Left renal cortex interstitium (tissue), 4 donors: ENCODE measurements around the gene CISTR. TPM values are rescaled to one million over a fixed set of nuclear protein-coding genes. Genes with fewer than 3 reads are reported as not detected.
"Not testable (repeated sequence)": the region's sequence is repeated elsewhere in the genome, so short reads cannot be mapped to it uniquely, and the experiment has no call there.

Experiments
- DNase-seq, 4 donors: peaks; one replicate each; pipeline ENCODE4 v3.0.0-alpha.2; 2013; ENCODE audit warnings: low read depth in 4 of 4, low spot score in 2 of 4, missing footprints in 1 of 4
- polyA plus RNA-seq, 4 donors: library from polyadenylated mRNA; unstranded; fragments of 120-200 nt; gene quantifications; one replicate each; pipeline ENCODE4 v1.2.1, GENCODE V29; 2013; ENCODE audit not compliant: insufficient read length in 4 of 4

CISTR gene
- polyA plus RNA-seq, 4 donors, result 0.24 to 0.44 (median 0.32) TPM; not detected in 1

GRCh38 chr12:53765891-53766290 lies 14.1 kb upstream of the CISTR start:
- DNase-seq, result no peak

GRCh38 chr12:53764615-53765014 lies 12.8 kb upstream of the CISTR start:
- DNase-seq, result no peak

GRCh38 chr12:53762793-53763192 lies 11.0 kb upstream of the CISTR start:
- DNase-seq, result not testable (repeated sequence)

GRCh38 chr12:53761306-53761705 lies 9.5 kb upstream of the CISTR start:
- DNase-seq, result no peak

GRCh38 chr12:53759261-53759660 lies 7.5 kb upstream of the CISTR start:
- no peak for DNase-seq

GRCh38 chr12:53758730-53759103 lies 6.9 kb upstream of the CISTR start:
- no peak for DNase-seq

- no peak for DNase-seq
Observed at GRCh38 chr12:53758081-53758729, 6.4 kb upstream of the CISTR start.

GRCh38 chr12:53757101-53757770 lies 5.5 kb upstream of the CISTR start:
- DNase-seq, result peak in 1 of 4 donors; percentile 65

GRCh38 chr12:53756300-53757100 lies 4.7 kb upstream of the CISTR start:
- no peak for DNase-seq

- DNase-seq, result no peak
Observed at GRCh38 chr12:53755893-53756292, 4.1 kb upstream of the CISTR start.

- DNase-seq, result no peak
Observed at GRCh38 chr12:53755451-53755891, 3.7 kb upstream of the CISTR start.

GRCh38 chr12:53754633-53755264 lies 3.0 kb upstream of the CISTR start:
- DNase-seq, result no peak

- DNase-seq, result no peak
Observed at GRCh38 chr12:53754188-53754585, 2.4 kb upstream of the CISTR start.

GRCh38 chr12:53752621-53753020 lies 842 bp upstream of the CISTR start:
- DNase-seq, result no peak

- DNase-seq, result no peak
Observed at GRCh38 chr12:53752192-53752601, 418 bp upstream of the CISTR start.

- DNase-seq, result no peak
Observed at GRCh38 chr12:53750812-53751335, 905 bp downstream of the CISTR start.

GRCh38 chr12:53749986-53750811 lies 1.6 kb downstream of the CISTR start:
- DNase-seq, result no peak

GRCh38 chr12:53748072-53748840 lies 3.5 kb downstream of the CISTR start:
- no peak for DNase-seq

- no peak for DNase-seq
Observed at GRCh38 chr12:53747095-53747494, 4.7 kb downstream of the CISTR start.
